Ovary (tissue), 9 donors: Measurements from ENCODE around the gene TBCE. TPM values are rescaled to one million over a fixed set of nuclear protein-coding genes. Genes with fewer than 3 reads are reported as not detected.

Experiments used
- DNase-seq, 5 donors: peaks; one replicate each; pipeline ENCODE4 v3.0.0-alpha.2; 2019 to 2020
- H3K27ac ChIP-seq, 2 donors: fragments of 200-600 bp; one replicate each; pipeline versions ENCODE4 v1.5.1 to v1.8.0; 2019 to 2022
- H3K27me3 ChIP-seq: fragments of 200-600 bp; one replicate; pipeline ENCODE4 v1.8.0; 2022
- H3K36me3 ChIP-seq: fragments of 200-600 bp; sonication (generic); one replicate; pipeline ENCODE4 v1.5.1; 2019
- H3K4me1 ChIP-seq: one replicate; pipeline ENCODE4 v1.8.1; 2013; ENCODE audit warnings: mild to moderate bottlenecking, moderate library complexity; ENCODE audit not compliant: insufficient read depth
- H3K4me3 ChIP-seq: fragments of 200-600 bp; sonication (generic); one replicate; pipeline ENCODE4 v1.5.1; 2017
- H3K9me3 ChIP-seq, 2 donors: fragments of 200-600 bp in 1 of 2; sonication (generic) in 1 of 2; one replicate each; pipeline versions ENCODE4 v1.5.1 to v1.8.1; 2013 to 2019; ENCODE audit warnings: mild to moderate bottlenecking in 1 of 2, moderate library complexity in 1 of 2
- EP300 ChIP-seq: sonication (generic); formaldehyde crosslinking; IDR thresholded peaks from one replicate; pipeline ENCODE4 v1.6.1; 2017; ENCODE audit warnings: antibody characterized with exemption
- POLR2A ChIP-seq: fragments of 450-650 bp; IDR thresholded peaks from one replicate; pipeline ENCODE4 v1.6.1; 2017; ENCODE audit warnings: antibody characterized with exemption, mild to moderate bottlenecking, moderate library complexity
- WGBS, 3 donors: extraction: QIAGEN DNeasy Blood & Tissue Kit in 1 of 3; methylation state at CpG; one replicate each; pipeline versions ENCODE4 v1.1.5 to v1.1.7; 2013 to 2017; 5-methylcytosine and 5-hydroxymethylcytosine counted together
- intact Hi-C, 4 donors: fragments of 100-400 bp; cut with DNase I; formaldehyde crosslinking; loops; one replicate each; pipeline versions ENCODE4 v1.11.0 to v1.15.1; 2022 to 2023
- polyA plus RNA-seq, 2 donors: library from polyadenylated mRNA; stranded (reverse); fragments of 200-250 nt in 1 of 2; fragments of 350-450 nt in 1 of 2; fragmentation: Illumina TruSeq in 1 of 2; extraction: RNeasy Lipid Tissue Mini Kit (QIAGEN cat#74804) in 1 of 2; gene quantifications; one replicate each; pipeline ENCODE4 v1.2.3, GENCODE V29; 2013 to 2014
- total RNA-seq, 7 donors: library from RNA; depleted of rRNA in 2 of 7; stranded (reverse); fragments of >200 nt in 2 of 7; fragmentation: NEBNext Ultra II Directional in 3 of 7; extraction: Animal tissue kit (Norgen Biotek cat#: 25700) in 3 of 7; gene quantifications; one replicate each; pipeline versions ENCODE4 v1.1.0 to v1.2.4, GENCODE V29; 2016 to 2023
- TF ChIP-seq, protein P1 (sequence below), 3 donors: fragments of 450-650 bp in 2 of 3; fragments of 200-600 bp in 1 of 3; IDR thresholded peaks; one replicate each; pipeline versions ENCODE4 v1.5.1 to v1.8.0; 2016 to 2022; ENCODE audit warnings: antibody characterized with exemption in 3 of 3, mild to moderate bottlenecking in 1 of 3
- donor health status: DM: no; HTN: no; CAD: no; lungs with moderate emphysema.
- donor health status: DM: no; HTN: no; CAD: no.
- donor health status: Bipolar disorder and iron deficiency.
- donor health status: DM: yes; HTN: yes; CAD: no.
- donor health status: DM: no; HTN: no; CAD: no.
- donor health status: DM: yes; HTN: yes; CAD: no.

Gene TBCE
- total and polyA plus RNA-seq, 9 donors: 11.8 to 25.5 (median 22.8) TPM

DNA sequence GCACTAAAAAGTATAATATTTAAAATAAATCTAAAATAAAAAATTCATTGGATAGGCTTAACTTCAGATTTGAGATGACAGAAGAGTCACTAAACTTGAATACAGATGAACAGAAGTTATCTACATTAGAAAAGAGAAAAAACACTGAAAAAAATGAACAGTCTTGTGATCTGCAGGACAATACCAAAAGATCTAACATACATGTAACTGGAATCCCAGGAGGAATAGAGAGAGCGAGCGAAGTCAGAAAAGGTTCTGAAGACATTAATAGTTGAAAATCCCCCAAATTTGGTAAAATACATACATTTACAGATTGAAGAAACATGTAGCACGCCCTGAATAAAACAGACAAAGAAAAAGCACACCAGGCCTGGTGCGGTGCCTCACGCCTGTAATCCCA, 115.9 kb downstream of the TBCE start:
- Histone ChIP-seq H3K4me1 (no peaks in the 10 kb centered on the region), H3K9me3 (no peaks in the 10 kb centered on the region), H3K27me3 (no peaks in the 10 kb centered on the region), H3K27ac (no peak overlapping the region), H3K4me3 (no peak overlapping the region), H3K36me3 (no peaks in the 10 kb centered on the region)
- 95 to 99% (median 97%) methylated on average over 5 of the region's 5 CpGs for WGBS, 3 donors
- DNase-seq: no peak
- intact Hi-C loops: no loop called here
- TF ChIP-seq, protein P1, sequence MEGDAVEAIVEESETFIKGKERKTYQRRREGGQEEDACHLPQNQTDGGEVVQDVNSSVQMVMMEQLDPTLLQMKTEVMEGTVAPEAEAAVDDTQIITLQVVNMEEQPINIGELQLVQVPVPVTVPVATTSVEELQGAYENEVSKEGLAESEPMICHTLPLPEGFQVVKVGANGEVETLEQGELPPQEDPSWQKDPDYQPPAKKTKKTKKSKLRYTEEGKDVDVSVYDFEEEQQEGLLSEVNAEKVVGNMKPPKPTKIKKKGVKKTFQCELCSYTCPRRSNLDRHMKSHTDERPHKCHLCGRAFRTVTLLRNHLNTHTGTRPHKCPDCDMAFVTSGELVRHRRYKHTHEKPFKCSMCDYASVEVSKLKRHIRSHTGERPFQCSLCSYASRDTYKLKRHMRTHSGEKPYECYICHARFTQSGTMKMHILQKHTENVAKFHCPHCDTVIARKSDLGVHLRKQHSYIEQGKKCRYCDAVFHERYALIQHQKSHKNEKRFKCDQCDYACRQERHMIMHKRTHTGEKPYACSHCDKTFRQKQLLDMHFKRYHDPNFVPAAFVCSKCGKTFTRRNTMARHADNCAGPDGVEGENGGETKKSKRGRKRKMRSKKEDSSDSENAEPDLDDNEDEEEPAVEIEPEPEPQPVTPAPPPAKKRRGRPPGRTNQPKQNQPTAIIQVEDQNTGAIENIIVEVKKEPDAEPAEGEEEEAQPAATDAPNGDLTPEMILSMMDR (IDR thresholded peaks at IDR 0.05): no peak
- no peak for TF ChIP-seq POLR2A
- no peak for TF ChIP-seq EP300

DNA sequence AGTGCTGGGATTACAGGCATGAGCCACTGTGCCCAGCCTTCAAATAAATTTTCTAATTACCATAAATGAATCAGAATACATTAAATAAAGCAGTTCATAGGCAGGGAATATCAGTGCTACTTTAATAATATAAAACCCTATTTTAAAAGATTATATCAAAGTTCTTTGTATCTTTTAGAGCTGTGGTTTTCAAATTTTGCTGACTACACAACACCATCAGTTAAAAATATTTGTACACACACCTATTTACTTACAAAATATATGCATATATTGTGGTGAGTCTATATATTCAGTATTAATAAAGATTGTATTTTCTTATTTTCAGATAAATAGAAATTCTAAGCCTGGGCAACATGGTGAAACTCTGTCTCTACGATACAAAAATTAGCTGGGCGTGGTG, 118.3 kb downstream of the TBCE start:
- intact Hi-C loops: no loop called here
- H3K27me3 ChIP-seq: no peaks in the 10 kb centered on the region
- no peaks in the 10 kb centered on the region for H3K9me3 ChIP-seq
- TF ChIP-seq EP300 (no peak), POLR2A (no peak)
- TF ChIP-seq, protein P1 (IDR thresholded peaks at IDR 0.05): no peak
- no peak overlapping the region for H3K27ac ChIP-seq
- no peaks in the 10 kb centered on the region for H3K4me1 ChIP-seq
- H3K36me3 ChIP-seq: no peaks in the 10 kb centered on the region
- WGBS, 3 donors: 97 to 100% (median 98%) methylated on average over 2 of the region's 2 CpGs
- no peak for DNase-seq
- no peak overlapping the region for H3K4me3 ChIP-seq

DNA sequence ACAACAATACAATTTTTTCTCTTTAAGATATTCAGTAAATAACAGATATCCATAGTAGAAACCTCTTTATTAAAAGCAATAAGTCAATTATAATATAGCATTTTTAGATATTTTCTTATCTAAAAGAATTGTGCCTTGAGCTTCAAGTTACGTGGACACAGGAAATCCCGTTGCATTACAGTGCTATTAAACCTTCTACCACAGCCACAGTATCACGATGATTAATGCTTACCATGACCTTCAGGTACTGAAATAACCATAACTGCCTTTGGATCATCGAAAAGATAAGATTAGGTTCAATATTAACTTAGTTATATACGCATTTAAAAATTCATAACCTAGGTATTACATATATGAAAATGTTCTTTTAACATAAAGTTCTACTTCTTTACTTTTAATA, 119.1 kb downstream of the TBCE start:
- H3K4me1 ChIP-seq: no peaks in the 10 kb centered on the region
- TF ChIP-seq POLR2A (no peak), EP300 (no peak)
- TF ChIP-seq, protein P1 (IDR thresholded peaks at IDR 0.05): no peak
- no peak for DNase-seq
- no peaks in the 10 kb centered on the region for H3K36me3 ChIP-seq
- no peaks in the 10 kb centered on the region for H3K9me3 ChIP-seq
- no peaks in the 10 kb centered on the region for H3K27me3 ChIP-seq
- intact Hi-C loops: no loop called here
- H3K4me3 ChIP-seq: no peak overlapping the region
- H3K27ac ChIP-seq: no peak overlapping the region
- 70 to 86% (median 70%) methylated on average over 5 of the region's 5 CpGs for WGBS, 3 donors

DNA sequence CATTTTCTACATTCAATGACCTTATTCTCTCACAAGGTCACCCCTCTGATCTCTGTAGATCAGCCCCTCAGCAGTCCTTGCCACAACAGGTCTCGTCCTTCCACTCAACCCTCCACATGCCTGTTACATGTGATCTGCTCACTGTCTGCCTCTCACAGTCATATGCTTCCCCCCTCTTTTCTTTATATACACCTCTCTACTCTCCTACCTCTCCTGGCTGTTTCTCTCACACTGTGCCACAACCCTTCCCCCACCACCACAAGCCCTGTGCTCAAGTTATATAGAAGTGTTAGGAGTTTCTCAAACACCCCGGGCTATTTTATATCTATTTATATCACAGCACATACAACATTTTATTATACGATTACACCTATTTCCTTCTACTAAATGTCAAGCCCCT, 124.4 kb downstream of the TBCE start:
- no peaks in the 10 kb centered on the region for H3K27me3 ChIP-seq
- DNase-seq: no peak
- TF ChIP-seq EP300 (no peak), POLR2A (no peak)
- WGBS, 3 donors: 88 to 96% (median 93%) methylated on average over 3 of the region's 3 CpGs
- H3K4me1 ChIP-seq: peaks cover 1% of the 10 kb centered on the region
- H3K27ac ChIP-seq: no peak overlapping the region
- no peaks in the 10 kb centered on the region for H3K9me3 ChIP-seq
- no peak overlapping the region for H3K4me3 ChIP-seq
- intact Hi-C loops: no loop called here
- H3K36me3 ChIP-seq: no peaks in the 10 kb centered on the region

DNA sequence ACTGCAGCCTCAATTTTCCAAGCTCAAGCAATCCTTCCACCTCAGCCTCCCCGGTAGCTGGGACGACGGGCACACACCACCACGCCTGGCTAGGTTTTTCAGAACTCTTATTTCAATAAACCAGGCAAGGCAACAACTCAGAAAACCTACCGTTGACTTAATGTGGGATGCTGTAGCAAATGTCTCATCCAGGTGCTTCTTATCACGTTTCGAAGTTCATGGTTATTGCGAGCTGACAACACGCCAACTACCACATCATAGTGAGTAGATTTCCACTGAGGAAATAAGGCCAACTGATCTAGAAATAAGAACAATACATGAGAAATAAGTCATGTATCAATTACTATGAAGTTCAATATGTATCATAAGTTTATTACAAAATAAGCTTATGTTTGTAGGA, 127.3 kb downstream of the TBCE start:
- H3K36me3 ChIP-seq: no peaks in the 10 kb centered on the region
- WGBS, 3 donors: 87 to 89% (median 88%) methylated on average over 9 of the region's 9 CpGs
- no peaks in the 10 kb centered on the region for H3K9me3 ChIP-seq
- DNase-seq: no peak
- TF ChIP-seq EP300 (no peak), POLR2A (no peak)
- TF ChIP-seq, protein P1 (IDR thresholded peaks at IDR 0.05): no peak
- H3K27ac ChIP-seq: no peak overlapping the region
- no peak overlapping the region for H3K4me3 ChIP-seq
- intact Hi-C loops: no loop called here
- peaks cover 1% of the 10 kb centered on the region for H3K4me1 ChIP-seq
- H3K27me3 ChIP-seq: no peaks in the 10 kb centered on the region
